NOMO-1 treated with DMSO at 0.1 percent for 48 hours (cell line): ENCODE results near the gene SLC25A19.

Experiments used
- DNase-seq: peaks from one replicate; lab custom pipeline; 2025; ENCODE audit not compliant: unreplicated experiment; lab: John Stamatoyannopoulos, UW

The SLC25A19 gene

GRCh38 chr17:75289115-75289831, at the start of gene SLC25A19:
TSS of gene SLC25A19 (minus strand) at chr17:75289433. CDS start at chr17:75286764, 2,669 bp downstream.
- DNase-seq = peak; percentile 99

GRCh38 chr17:75338335-75338734, 49.1 kb upstream of the SLC25A19 start:
- peak; percentile 52 for DNase-seq

GRCh38 chr17:75335315-75335714, 46.1 kb upstream of the SLC25A19 start:
- no peak for DNase-seq

- no peak for DNase-seq
Measured at GRCh38 chr17:75334723-75335122, 45.5 kb upstream of the SLC25A19 start.

GRCh38 chr17:75331671-75332070, 42.4 kb upstream of the SLC25A19 start:
- DNase-seq = no peak

- no peak for DNase-seq
Measured at GRCh38 chr17:75327757-75328156, 38.5 kb upstream of the SLC25A19 start.

GRCh38 chr17:75326226-75326848, 37.1 kb upstream of the SLC25A19 start:
- DNase-seq = peak; percentile 69

GRCh38 chr17:75325827-75326225, 36.6 kb upstream of the SLC25A19 start:
- no peak for DNase-seq

- no peak for DNase-seq
Measured at GRCh38 chr17:75325348-75325747, 36.1 kb upstream of the SLC25A19 start.

GRCh38 chr17:75321506-75321905, 32.3 kb upstream of the SLC25A19 start:
- no peak for DNase-seq

GRCh38 chr17:75319904-75320691, 30.9 kb upstream of the SLC25A19 start:
- DNase-seq = no peak

- DNase-seq = no peak
Measured at GRCh38 chr17:75318615-75319222, 29.5 kb upstream of the SLC25A19 start.

- DNase-seq = no peak
Measured at GRCh38 chr17:75318211-75318610, 29.0 kb upstream of the SLC25A19 start.

- DNase-seq = no peak
Measured at GRCh38 chr17:75317671-75318070, 28.4 kb upstream of the SLC25A19 start.

- DNase-seq = no peak
Measured at GRCh38 chr17:75316253-75316652, 27.0 kb upstream of the SLC25A19 start.

- peak; percentile 69 for DNase-seq
Measured at GRCh38 chr17:75315541-75316243, 26.5 kb upstream of the SLC25A19 start.

GRCh38 chr17:75313941-75314551, 24.8 kb upstream of the SLC25A19 start:
- DNase-seq = peak; percentile 93

GRCh38 chr17:75308732-75309629, 19.7 kb upstream of the SLC25A19 start:
- peak; percentile 38 for DNase-seq

- no peak for DNase-seq
Measured at GRCh38 chr17:75307957-75308731, 18.9 kb upstream of the SLC25A19 start.
